IMR-90 (cell line): ENCODE results near the gene PLXNA4. TPM values are rescaled to one million over a fixed set of nuclear protein-coding genes. Genes with fewer than 3 reads are reported as not detected.

Source experiments
- ATAC-seq: fragments of 200-7000 bp; cut with Tn5 transposase; 2 replicates; pipeline ENCODE4 v1.9.1; 2020; ENCODE audit warnings: low read depth, mild to moderate bottlenecking, moderate library complexity
- BruUV-seq: library from RNA; stranded (reverse); fragments of 400-500 nt; replicated peaks from 2 replicates; lab custom pipeline; 2021; lab: Mats Ljungman, UMichigan
- CTCF ChIA-PET: fragments of 300-600 bp; formaldehyde crosslinking; extraction: SDS; loops from one replicate; lab custom pipeline; 2021; ENCODE audit warnings: antibody characterized with exemption; lab: Yijun Ruan, JAX
- POLR2A ChIA-PET: fragments of 300-600 bp; sonication (Branson Sonifier 250); formaldehyde crosslinking; loops from one replicate; lab custom pipeline; 2022; ENCODE audit warnings: antibody characterized with exemption; ENCODE audit not compliant: unreplicated experiment; lab: Charles Lee
- DNase-seq: peaks from one replicate; pipeline ENCODE4 v3.0.0; 2013
- H2AFZ ChIP-seq: replicated peaks from 2 replicates; pipeline ENCODE3; 2013; ENCODE audit warnings: low read length, mild to moderate bottlenecking; ENCODE audit not compliant: poor library complexity
- H2AK5ac ChIP-seq: 2 replicates; pipeline ENCODE4 v1.6.1; 2013; ENCODE audit warnings: low read depth, low read length, inconsistent platforms
- H2AK9ac ChIP-seq: replicated peaks from 2 replicates; pipeline ENCODE3; 2013; ENCODE audit warnings: mild to moderate bottlenecking, low read depth, low read length, moderate library complexity; ENCODE audit not compliant: poor library complexity
- H2BK120ac ChIP-seq: 2 replicates; pipeline ENCODE4 v1.6.1; 2013; ENCODE audit warnings: low read depth, low read length, inconsistent platforms
- H2BK15ac ChIP-seq: 3 replicates; pipeline ENCODE4 v1.6.1; 2013; ENCODE audit warnings: low read depth, low read length, inconsistent platforms
- H2BK20ac ChIP-seq: 2 replicates; pipeline ENCODE4 v1.6.1; 2013; ENCODE audit warnings: low read depth, mild to moderate bottlenecking, inconsistent platforms, low read length, moderate library complexity
- H2BK5ac ChIP-seq: 2 replicates; pipeline ENCODE4 v1.6.1; 2013; ENCODE audit warnings: mild to moderate bottlenecking, low read depth, low read length, inconsistent platforms; ENCODE audit not compliant: poor library complexity, severe bottlenecking
- H3K14ac ChIP-seq: replicated peaks from 2 replicates; pipeline ENCODE4 v1.6.1; 2013; ENCODE audit warnings: low read depth, low read length, inconsistent platforms
- H3K18ac ChIP-seq: 2 replicates; pipeline ENCODE4 v1.6.1; 2013; ENCODE audit warnings: low read depth, low read length, control low read depth
- H3K23ac ChIP-seq: 2 replicates; pipeline ENCODE4 v1.6.1; 2013; ENCODE audit warnings: low read depth, low read length, inconsistent platforms
- H3K27ac ChIP-seq: 2 replicates; pipeline ENCODE4 v1.5.1; 2013; ENCODE audit warnings: mild to moderate bottlenecking, control low read depth, low read length; ENCODE audit not compliant: insufficient read depth
- H3K27me3 ChIP-seq: 2 replicates; pipeline ENCODE4 v1.6.1; 2013; ENCODE audit warnings: low read length; ENCODE audit not compliant: control insufficient read depth, insufficient read depth
- H3K36me3 ChIP-seq: 2 replicates; pipeline ENCODE4 v1.6.1; 2013; ENCODE audit warnings: low read length, mixed read lengths; ENCODE audit not compliant: control insufficient read depth, insufficient read depth
- H3K4ac ChIP-seq: 2 replicates; pipeline ENCODE4 v1.6.1; 2013; ENCODE audit warnings: low read depth, low read length, inconsistent platforms
- H3K4me1 ChIP-seq: 2 replicates; pipeline ENCODE4 v1.6.1; 2013; ENCODE audit warnings: low read length, mixed read lengths; ENCODE audit not compliant: control insufficient read depth, insufficient read depth
- H3K4me2 ChIP-seq: 2 replicates; pipeline ENCODE4 v1.6.1; 2013; ENCODE audit warnings: low read depth, mild to moderate bottlenecking, control low read depth, low read length, moderate library complexity
- H3K4me3 ChIP-seq: 2 replicates; pipeline ENCODE4 v1.5.1; 2013; ENCODE audit warnings: low read depth, mild to moderate bottlenecking, control low read depth, low read length, moderate library complexity; ENCODE audit not compliant: insufficient read depth
- H3K56ac ChIP-seq: 2 replicates; pipeline ENCODE4 v1.6.1; 2013; ENCODE audit warnings: low read length, inconsistent platforms; ENCODE audit not compliant: insufficient read depth; ENCODE audit errors: extremely low read depth
- H3K79me1 ChIP-seq, 2 experiments: 2 replicates each; pipeline ENCODE4 v1.6.1; 2013; ENCODE audit warnings: low read length in 2 of 2, inconsistent platforms in 1 of 2, low read depth in 1 of 2
- H3K9ac ChIP-seq: 2 replicates; pipeline ENCODE4 v1.6.1; 2013; ENCODE audit warnings: low read depth, low read length, control low read depth
- H3K9me1 ChIP-seq: 2 replicates; pipeline ENCODE4 v1.6.1; 2013; ENCODE audit warnings: low read length, inconsistent platforms; ENCODE audit not compliant: insufficient read depth
- H3K9me3 ChIP-seq: 2 replicates; pipeline ENCODE4 v1.6.1; 2013; ENCODE audit warnings: low read length; ENCODE audit not compliant: control insufficient read depth, insufficient read depth
- H4K20me1 ChIP-seq: 2 replicates; pipeline ENCODE4 v1.6.1; 2013; ENCODE audit warnings: low read length, inconsistent platforms; ENCODE audit not compliant: insufficient read depth
- H4K5ac ChIP-seq: 2 replicates; pipeline ENCODE4 v1.6.1; 2013; ENCODE audit warnings: mild to moderate bottlenecking, low read depth, low read length, control low read depth
- H4K8ac ChIP-seq, 2 experiments: 2 replicates each; pipeline ENCODE4 v1.6.1; 2013; ENCODE audit warnings: low read depth in 2 of 2, low read length in 2 of 2, control low read depth in 1 of 2, inconsistent platforms in 1 of 2
- H4K91ac ChIP-seq: 2 replicates; pipeline ENCODE4 v1.6.1; 2013; ENCODE audit warnings: low read depth, low read length, inconsistent platforms; ENCODE audit not compliant: insufficient read depth
- BHLHE40 ChIP-seq: fragments of 150-350 bp; IDR thresholded peaks from 2 replicates; pipeline ENCODE4 v1.6.1; 2016; ENCODE audit warnings: mild to moderate bottlenecking, low read depth, low read length
- CEBPB ChIP-seq: IDR thresholded peaks from 2 replicates; pipeline ENCODE4 v1.6.1; 2012; ENCODE audit warnings: low read depth, low read length, improper control_type of control experiment
- CHD1 ChIP-seq: IDR thresholded peaks from 2 replicates; pipeline ENCODE4 v1.6.1; 2012; ENCODE audit warnings: low read depth, low read length, improper control_type of control experiment
- CTCF ChIP-seq: conservative IDR thresholded peaks from 2 replicates; pipeline ENCODE4 v1.5.1; 2012; ENCODE audit warnings: mild to moderate bottlenecking, low read depth, low read length, improper control_type of control experiment
- ELK1 ChIP-seq: fragments of 150-350 bp; IDR thresholded peaks from 2 replicates; pipeline ENCODE4 v1.6.1; 2016; ENCODE audit warnings: low read depth, mild to moderate bottlenecking, low read length, moderate library complexity, borderline replicate concordance
- FOS ChIP-seq: fragments of 150-350 bp; IDR thresholded peaks from 2 replicates; pipeline ENCODE4 v1.6.1; 2016; ENCODE audit warnings: low read depth, low read length
- MAZ ChIP-seq: IDR thresholded peaks from 2 replicates; pipeline ENCODE4 v1.6.1; 2012; ENCODE audit warnings: low read depth, mild to moderate bottlenecking, low read length, improper control_type of control experiment, moderate library complexity, borderline replicate concordance
- POLR2A ChIP-seq: IDR thresholded peaks from 2 replicates; pipeline ENCODE4 v1.6.1; 2012; ENCODE audit warnings: mild to moderate bottlenecking, low read depth, low read length
- RAD21 ChIP-seq: IDR thresholded peaks from 2 replicates; pipeline ENCODE4 v1.6.1; 2012; ENCODE audit warnings: low read length, improper control_type of control experiment
- RFX5 ChIP-seq: IDR thresholded peaks from 2 replicates; pipeline ENCODE4 v1.8.0; 2012; ENCODE audit warnings: low read depth, mild to moderate bottlenecking, low read length, moderate library complexity
- SMC3 ChIP-seq: fragments of 150-350 bp; IDR thresholded peaks from 2 replicates; pipeline ENCODE4 v1.6.1; 2016; ENCODE audit warnings: low read depth, mild to moderate bottlenecking, antibody characterized with exemption, low read length, moderate library complexity
- WGBS, 2 experiments: methylation state at CpG; one replicate each; pipeline versions ENCODE4 v1.1.5 to v1.1.7; 2013; ENCODE audit warnings: missing lambda C conversion rate in 2 of 2; ENCODE audit not compliant: insufficient read length in 1 of 2; ENCODE audit errors: extremely low coverage in 2 of 2; 5-methylcytosine and 5-hydroxymethylcytosine counted together
- dilution Hi-C: fragments of 300-500 bp; cut with HindIII; formaldehyde crosslinking; loops from one replicate; pipeline ENCODE4 v1.14.3; 2018; ENCODE audit warnings: low sequenced_read_pairs; ENCODE audit not compliant: unreplicated experiment
- in situ Hi-C: fragments of 300-500 bp; cut with MboI; formaldehyde crosslinking; loops from 3 replicates; pipeline ENCODE4 v1.14.3; 2019; ENCODE audit warnings: low sequenced_read_pairs, inconsistent platforms, mixed read lengths
- intact Hi-C: fragments of 100-400 bp; cut with micrococcal nuclease; formaldehyde crosslinking; loops from 2 replicates; pipeline ENCODE4 v1.10.0; 2022
- polyA plus RNA-seq, 3 experiments: library from polyadenylated mRNA; depleted of rRNA; stranded (reverse); fragments of >200 nt; gene quantifications; 2 replicates each; pipeline ENCODE4 v1.2.3, GENCODE V29; 2012; ENCODE audit warnings: low replicate concordance in 1 of 3
- total RNA-seq: library from RNA; depleted of rRNA; stranded (reverse); fragments of >200 nt; gene quantifications from 2 replicates; pipeline ENCODE4 v1.2.3, GENCODE V29; 2012

PLXNA4 gene
- total and polyA plus RNA-seq, 2 of the 4 experiments (the other 2 are of a cell fraction), result under 0.01 TPM

GRCh38 chr7:132116369-132116768 lies 459.9 kb downstream of the PLXNA4 start:
- dilution Hi-C loops, result no loop called here
- intact Hi-C loops, result no loop called here
- no peak overlapping the region for H3K18ac ChIP-seq
- H4K8ac ChIP-seq, result no peak overlapping the region
- H3K4ac ChIP-seq, result no peak overlapping the region
- no peak overlapping the region for H3K27ac ChIP-seq
- CTCF ChIA-PET, result no interaction called here
- no peaks in the 10 kb centered on the region for H3K36me3 ChIP-seq
- WGBS, 2 experiments, result no CpG with 5 or more reads among the region's 3 CpGs
- POLR2A ChIA-PET, result no interaction called here
- no peak overlapping the region for H2BK20ac ChIP-seq
- no peaks in the 10 kb centered on the region for H3K27me3 ChIP-seq
- no peak for TF ChIP-seq CTCF
- TF ChIP-seq MAZ, result no peak
- no peak for TF ChIP-seq ELK1
- TF ChIP-seq CHD1, result no peak
- TF ChIP-seq CEBPB, result no peak
- no peak for TF ChIP-seq RAD21
- TF ChIP-seq BHLHE40, result no peak
- TF ChIP-seq RFX5, result no peak
- TF ChIP-seq SMC3, result no peak
- no peak for TF ChIP-seq POLR2A
- TF ChIP-seq FOS, result no peak
- DNase-seq (peak; percentile 9), ATAC-seq (peak; percentile 64)
- H3K9me3 ChIP-seq, result no peaks in the 10 kb centered on the region
- H2AK9ac ChIP-seq, result no peak overlapping the region
- H4K20me1 ChIP-seq, result no peaks in the 10 kb centered on the region
- no peak overlapping the region for H2AFZ ChIP-seq
- H3K23ac ChIP-seq, result no peak overlapping the region
- no peak overlapping the region for H3K4me3 ChIP-seq
- in situ Hi-C loops, result no loop called here
- no peak overlapping the region for H2BK120ac ChIP-seq
- H2BK15ac ChIP-seq, result no peak overlapping the region
- no peak overlapping the region for H3K14ac ChIP-seq
- H3K9ac ChIP-seq, result no peak overlapping the region
- H3K4me2 ChIP-seq, result no peak overlapping the region
- H3K56ac ChIP-seq, result no peak overlapping the region
- no peaks in the 10 kb centered on the region for H3K4me1 ChIP-seq
- no TSS peak for BruUV-seq
- no peak overlapping the region for H4K91ac ChIP-seq
- no peaks in the 10 kb centered on the region for H3K9me1 ChIP-seq
- no peak overlapping the region for H2AK5ac ChIP-seq
- no peak overlapping the region for H2BK5ac ChIP-seq
- no peak overlapping the region for H4K5ac ChIP-seq
- no peaks in the 10 kb centered on the region for H3K79me1 ChIP-seq
